ENCODE results near the gene L1CAM. TPM values are rescaled to one million over a fixed set of nuclear protein-coding genes. Genes with fewer than 3 reads are reported as not detected.

Gene L1CAM
- total and polyA plus RNA-seq, 2 of the 8 experiments (the other 6 are each of a cell fraction or from before 2014, with no cell fraction given): 11.0 to 43.0 TPM

GRCh38 chrX:153873282-153874084 is 12.5 kb downstream of the L1CAM start (continued):
- TF ChIP-seq GTF2F1 (IDR thresholded peaks at IDR 0.05; ENCODE audit: borderline replicate concordance, low read depth, low read length): no peak
- TF ChIP-seq SIX5 (IDR thresholded peaks at IDR 0.05; ENCODE audit: low read depth, low read length): no peak
